GM12874 (cell line): Measurements from ENCODE around the gene OTUD3.

Experiments
- CTCF ChIP-seq: IDR thresholded peaks from 2 replicates; pipeline ENCODE4 v1.5.1; 2011; ENCODE audit warnings: low read depth, mild to moderate bottlenecking, control low read depth, low read length, moderate library complexity; ENCODE audit not compliant: insufficient read depth

Gene OTUD3

GRCh38 chr1:19960591-19960990 is 78.4 kb downstream of the OTUD3 start:
- TF ChIP-seq CTCF = no peak
